Fibroblast of skin of abdomen (primary cell): ENCODE data around the gene SNRNP200. TPM values are rescaled to one million over a fixed set of nuclear protein-coding genes. Genes with fewer than 3 reads are reported as not detected.
A peak's percentile ranks its signal among the peaks of the same experiment; 100 is the strongest.

ENCODE experiments used
- DNase-seq: peaks from one replicate; pipeline ENCODE4 v3.0.0-alpha.2; 2013
- polyA plus RNA-seq, 2 experiments: library from polyadenylated mRNA; unstranded; fragments of 120-200 nt; gene quantifications; one replicate each; pipeline ENCODE4 v1.2.1, GENCODE V29; 2013; ENCODE audit not compliant: insufficient read length in 2 of 2

The SNRNP200 gene
- 112 TPM for polyA plus RNA-seq (2013, experiment 1 of 2; ENCODE audit: insufficient read length)
- polyA plus RNA-seq (2013, experiment 2 of 2; ENCODE audit: insufficient read length): 108 TPM

DNA sequence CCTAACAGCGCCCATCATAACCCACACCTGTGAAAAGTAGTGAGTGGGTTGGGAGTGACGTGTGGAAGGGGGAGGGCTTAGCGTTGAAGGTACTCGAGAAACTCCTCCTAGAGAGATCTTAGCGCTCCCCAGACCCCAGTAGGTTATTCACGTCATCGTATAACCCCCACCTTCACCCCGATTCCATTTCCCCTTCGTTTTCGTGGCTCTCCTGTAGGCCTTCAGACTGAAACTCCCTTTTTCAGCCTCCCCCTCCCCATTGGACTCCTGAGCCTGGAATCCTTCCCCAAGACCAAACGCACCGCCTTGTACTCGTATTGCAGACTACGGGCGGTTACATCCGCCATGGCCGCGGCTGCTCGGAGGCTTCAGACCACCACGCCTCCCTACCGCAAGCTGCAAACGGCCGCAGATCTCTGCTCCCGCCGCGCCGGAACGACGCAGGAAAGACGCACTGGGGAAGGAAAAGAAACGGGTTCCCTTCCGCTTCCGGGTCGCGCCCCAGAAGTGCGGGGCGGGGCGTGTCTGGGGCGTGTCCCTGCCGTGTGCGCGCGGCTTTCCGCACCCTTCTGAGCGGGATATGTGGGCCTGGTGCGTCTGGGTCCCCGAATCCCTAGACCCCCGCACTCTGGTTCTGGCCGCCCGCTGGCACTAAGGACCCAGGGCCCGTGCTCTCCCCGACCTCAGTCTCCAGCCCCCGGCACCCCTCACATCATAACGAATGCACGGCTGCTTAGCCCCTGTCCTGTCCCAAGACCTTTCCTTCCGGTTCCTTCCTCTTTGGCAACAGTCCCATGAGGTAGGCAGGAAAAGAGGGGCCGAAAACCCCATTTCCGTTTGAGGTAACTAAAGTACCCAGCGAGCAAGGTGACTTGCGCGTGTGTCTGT, at the start of gene SNRNP200:
Gene SNRNP200 (minus strand): TSS at position 456 of the 888 bp plus-strand sequence. CDS start 109 bp downstream, at position 347.
- peak; percentile 84 for DNase-seq

DNA sequence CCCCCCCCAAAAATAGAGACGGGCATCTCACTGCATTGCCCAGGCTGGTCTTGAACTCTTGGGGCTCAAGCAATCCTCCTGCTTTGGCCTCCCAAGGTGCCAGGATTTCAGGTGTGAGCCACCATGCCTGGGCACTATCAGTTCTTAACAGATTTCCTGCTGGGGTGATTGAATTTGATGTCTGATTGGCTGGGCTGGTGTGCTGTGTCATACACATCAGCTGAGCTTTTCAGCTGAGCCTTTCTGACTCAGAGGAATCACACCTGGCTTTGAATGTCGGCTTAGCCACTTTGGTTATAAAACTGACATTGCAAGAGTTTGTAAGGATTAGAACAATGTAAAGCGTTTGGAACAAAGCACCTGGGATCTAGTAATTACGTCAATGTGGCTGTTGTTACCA, 49.1 kb upstream of the SNRNP200 start:
- DNase-seq: no peak

DNA sequence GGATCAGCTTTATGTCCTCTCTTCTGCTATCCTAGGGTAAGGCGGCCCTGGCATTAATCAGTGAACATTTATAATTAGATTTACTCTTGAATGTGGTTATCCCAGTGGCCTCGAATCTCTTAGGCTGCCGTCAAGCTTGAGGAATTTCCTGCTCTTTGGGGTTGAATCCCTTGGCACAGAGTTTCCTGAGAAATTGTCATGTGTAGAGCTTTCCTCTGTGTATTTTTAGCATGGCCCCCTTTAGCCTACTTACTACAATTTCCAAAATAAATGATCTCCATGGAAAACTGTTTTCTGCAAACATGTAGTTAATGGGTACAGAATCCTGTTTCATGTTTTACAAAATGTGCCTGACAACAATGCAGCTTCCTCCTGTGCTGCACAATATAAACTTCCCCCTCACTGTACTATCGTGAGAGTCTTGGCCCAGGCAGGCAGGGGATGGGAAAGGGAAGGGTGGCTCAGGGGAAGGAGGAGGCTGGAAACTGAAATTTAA, 48.3 kb upstream of the SNRNP200 start:
- peak; percentile 16 for DNase-seq

DNA sequence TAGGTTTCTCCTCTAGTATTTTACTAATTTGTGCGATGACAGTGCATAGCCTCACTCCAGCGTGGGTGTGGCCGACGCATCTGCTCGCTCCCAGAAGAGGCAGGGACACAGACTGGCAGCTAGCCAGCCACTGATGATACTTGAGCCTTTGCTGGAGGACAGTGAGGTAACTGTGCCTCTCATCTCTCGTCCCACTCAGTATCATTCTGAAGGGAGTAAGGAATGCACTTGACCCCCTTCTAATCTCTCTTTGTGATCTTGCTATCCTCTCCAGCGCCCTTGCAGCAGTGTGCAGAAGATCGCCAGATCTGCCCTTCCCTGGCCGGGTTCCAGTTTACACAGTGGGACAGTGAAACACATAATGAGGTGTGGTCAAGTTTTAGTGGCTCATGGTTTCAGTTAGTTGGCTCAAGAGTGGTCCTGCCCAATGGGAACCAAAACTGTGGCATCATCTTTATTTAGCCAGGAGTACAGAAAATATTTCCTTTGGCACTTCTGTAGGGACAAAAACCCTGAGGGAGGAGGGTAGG, 47.8 kb upstream of the SNRNP200 start:
- DNase-seq: peak; percentile 13

DNA sequence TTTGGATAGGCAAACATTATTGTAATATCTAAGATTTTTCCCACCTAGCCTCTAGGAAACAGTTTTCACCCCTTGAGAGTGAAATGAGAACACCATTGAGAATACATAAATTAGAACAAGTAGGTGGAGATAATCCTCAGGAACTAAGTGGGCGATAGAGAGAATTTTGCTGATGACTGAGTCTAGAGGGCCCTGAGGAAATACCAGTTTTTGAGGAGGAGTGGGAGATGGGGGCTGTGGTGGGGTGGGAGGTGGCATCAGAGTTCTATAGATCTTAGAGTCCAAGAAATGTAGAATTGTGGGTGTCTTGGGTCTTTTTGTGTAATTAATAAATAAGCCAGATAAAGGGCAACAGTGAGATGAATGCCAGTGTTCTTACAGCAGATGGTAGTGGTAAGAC, 42.0 kb upstream of the SNRNP200 start:
- DNase-seq: no peak

DNA sequence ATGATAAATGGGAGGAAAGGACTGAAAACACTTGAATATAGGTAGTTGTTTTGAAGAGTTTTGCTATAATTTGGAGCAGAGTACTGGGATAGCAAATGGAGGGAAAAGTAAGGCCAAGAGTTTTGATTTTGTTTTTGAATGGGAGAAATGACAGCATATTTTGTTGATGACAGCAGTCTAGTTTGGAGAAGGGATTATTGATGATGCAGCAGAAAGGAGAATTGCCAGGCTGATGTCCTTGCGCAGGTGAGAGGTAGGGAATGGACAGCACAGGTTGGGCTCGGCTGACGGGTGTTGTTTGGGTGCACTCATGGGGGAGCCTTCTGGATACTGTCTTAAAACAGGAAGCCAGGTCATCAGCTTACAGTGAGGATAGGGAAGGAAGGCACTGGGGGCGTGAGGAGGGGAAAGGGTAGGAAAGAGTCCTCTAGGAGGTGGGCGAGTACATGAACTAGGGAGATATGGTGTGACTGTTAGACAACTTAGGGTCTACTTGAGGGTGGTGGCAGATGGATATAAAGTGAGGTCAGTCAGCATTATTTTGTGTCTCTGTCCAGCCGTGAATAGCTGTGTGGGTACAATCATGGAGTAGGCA, 40.6 kb upstream of the SNRNP200 start:
- no peak for DNase-seq

DNA sequence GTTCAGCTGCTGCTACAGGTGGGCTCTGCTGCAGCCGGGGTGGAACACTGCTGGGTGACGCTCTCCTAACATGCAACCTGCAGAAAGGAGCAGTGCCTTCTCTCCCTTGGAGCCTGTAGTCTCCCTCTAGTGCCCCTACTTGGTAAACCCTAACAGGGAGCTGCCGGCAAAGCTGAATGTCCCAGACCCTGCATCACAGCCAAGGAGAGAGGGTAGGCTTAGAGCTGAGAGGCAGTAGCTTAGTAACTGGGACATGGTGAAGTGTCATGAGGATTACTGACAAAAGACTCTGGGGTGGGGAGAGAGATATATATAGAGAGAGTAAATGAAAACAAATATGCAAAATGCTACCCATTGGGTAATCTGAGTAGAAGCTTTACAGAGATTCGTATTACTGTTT, 40.1 kb upstream of the SNRNP200 start:
- no peak for DNase-seq

DNA sequence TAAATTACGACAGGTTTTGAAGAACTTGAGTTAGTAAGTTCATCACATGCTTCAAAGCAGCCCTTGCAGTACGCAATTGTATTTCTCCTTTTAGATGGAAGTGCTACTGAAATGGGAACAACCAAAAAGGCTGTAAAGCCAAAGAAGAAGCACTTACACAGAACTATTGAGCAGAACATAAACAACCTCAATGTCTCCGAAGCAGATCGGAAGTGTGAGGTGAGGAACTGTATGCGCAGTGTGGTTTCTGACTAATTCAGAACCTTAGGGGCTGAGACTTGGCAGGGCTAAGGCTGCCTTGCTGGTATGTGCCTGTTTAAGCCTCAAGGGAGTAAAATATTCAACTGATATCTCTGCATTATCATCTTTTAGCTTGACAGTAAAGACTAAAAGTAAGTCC, 38.7 kb upstream of the SNRNP200 start:
- DNase-seq: no peak

DNA sequence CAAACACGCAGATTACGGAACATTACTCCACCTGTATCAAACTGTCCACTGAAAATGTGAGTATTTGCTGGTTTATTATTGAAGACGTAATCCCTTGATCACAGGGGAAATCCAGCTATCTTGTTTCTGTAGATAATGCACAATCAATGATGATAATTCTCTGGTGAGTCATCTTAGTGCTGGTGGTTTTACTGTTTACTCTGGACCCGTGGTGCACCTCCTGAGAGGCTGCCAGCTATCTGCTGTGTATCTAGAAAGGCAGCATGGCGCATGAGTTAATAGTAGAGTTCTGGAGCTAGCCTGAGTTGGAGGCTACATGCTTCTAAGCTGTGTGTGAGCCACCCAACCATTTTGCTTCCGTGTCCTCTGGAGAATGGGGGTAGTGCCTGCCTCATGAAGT, 36.7 kb upstream of the SNRNP200 start:
- peak; percentile 54 for DNase-seq

DNA sequence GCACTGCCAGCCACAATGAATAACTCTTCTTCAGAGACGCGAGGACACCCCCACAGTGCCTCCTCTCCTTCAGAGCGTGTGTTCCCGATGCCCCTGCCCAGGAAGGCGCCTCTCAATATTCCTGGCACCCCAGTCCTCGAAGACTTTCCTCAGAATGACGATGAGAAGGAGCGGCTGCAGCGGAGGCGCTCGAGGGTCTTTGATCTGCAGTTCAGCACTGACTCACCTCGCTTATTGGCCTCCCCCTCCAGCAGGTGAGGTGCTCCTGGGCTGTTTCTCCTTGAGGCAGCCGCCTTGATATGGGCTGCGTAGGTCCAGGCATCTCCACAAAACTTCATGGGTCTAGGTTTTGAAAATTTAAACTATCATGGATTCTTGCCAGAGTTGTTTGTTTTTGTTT, 36.3 kb upstream of the SNRNP200 start:
- DNase-seq: no peak

DNA sequence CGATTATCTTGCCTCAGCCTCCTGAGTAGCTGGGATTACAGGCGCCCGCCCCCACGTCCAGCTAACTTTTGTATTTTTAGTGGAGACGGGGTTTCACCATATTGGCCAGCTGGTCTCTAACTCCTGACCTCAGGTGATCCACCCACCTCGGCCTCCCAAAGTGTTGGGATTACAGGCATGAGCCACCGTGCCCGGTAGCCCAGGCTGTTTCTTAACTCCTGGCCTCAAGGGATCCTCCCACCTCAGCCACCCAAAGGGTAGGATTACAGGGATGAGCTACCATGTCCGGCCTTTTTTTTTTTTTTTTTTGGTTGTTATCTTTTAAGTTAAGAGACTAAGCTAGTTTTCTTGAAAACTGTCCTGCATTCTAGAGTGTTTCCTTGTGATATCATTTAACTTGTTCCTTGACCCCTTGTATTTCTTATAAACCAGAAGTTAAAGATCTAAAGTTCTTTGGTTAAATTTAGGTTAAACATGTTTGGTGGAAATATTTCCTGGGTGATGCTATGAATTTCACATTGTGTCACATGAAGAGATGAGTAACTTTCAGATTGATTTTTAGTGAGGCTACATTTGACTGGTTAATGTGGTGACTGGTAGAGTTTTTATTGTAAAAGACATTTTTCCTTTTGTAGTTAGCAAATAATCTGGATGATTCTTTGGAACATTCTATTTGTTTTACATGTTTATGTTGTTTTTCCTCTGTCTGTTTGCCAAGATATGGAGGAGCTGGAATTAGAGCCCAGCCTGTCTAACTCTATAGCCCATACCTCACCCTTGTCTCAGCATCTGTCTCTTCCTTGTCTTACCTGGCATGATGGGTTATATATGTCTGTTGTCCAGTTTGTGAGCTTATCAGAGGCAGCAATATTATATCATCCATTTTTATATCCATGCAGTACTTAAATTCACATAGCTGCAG, 35.4 kb upstream of the SNRNP200 start:
- DNase-seq: peak; percentile 8

DNA sequence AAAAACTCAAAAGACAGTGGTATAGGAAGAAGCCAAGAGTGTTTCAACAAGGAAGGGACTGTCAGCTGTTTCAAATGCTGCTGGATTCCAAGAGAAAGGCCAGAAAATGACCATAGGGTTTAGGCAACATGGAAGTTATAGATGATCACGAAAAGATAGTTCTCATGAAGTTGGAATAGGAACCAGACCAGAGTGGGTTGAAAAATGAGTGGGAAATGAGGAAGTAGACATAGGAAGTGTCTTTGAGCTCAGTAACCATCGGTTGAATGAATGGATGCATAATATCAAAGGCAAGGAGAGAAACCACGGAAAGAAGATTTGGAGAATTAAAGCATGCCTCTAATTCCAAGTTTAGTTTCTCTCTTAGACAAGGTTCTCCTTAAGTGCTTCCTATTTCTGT, 31.5 kb upstream of the SNRNP200 start:
- no peak for DNase-seq

DNA sequence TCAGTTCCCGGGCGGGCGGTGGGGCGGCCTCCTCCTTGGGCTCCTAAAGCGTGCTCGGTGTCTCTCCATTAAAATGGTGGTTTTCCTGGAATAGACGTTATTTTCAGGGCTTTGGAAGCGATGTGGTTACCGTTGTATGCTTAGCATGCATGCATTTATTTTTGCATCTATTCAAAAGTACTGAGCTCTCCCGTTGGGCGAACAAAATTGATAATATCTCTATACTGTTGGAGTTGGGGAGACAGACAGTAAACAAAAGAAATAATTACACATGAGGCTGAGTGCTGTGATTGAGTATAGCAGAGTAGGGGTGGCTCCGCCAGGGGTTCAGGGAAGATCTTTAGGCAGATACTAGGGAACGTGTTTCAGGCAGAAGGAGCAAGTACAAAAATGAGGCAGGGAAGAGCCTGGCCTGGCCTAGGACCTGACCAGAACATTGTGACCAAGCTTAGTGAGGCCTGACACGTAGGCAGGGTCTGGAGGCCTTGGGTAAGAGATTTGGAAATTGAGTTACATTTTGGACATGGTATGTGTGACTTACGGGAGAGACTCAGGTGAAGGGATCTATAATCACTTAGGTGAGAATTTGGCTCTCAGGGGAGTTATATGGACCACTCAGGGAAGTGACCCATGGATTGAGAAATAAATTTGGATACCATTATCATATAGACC, 30.9 kb upstream of the SNRNP200 start:
- DNase-seq: no peak

DNA sequence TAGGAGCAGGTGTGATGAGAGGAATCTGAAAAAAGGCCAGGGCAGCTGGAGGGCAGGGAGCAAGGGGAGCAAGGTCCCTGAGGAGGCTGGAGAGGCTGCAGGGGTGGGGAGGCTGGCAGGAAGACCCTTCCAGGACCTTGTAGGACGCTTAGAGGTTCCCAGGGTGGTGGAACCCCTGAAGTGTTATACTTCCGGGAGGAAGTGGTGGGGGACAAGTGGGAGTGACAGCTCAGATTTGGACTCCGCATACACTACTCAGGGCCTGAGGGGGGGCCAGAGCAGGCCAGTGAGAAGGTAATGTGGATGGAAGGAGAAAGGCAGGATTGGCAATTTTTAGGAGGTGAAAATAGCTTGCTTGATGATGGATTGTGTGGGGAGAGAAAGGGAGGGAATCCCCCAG, 28.4 kb upstream of the SNRNP200 start:
- no peak for DNase-seq

DNA sequence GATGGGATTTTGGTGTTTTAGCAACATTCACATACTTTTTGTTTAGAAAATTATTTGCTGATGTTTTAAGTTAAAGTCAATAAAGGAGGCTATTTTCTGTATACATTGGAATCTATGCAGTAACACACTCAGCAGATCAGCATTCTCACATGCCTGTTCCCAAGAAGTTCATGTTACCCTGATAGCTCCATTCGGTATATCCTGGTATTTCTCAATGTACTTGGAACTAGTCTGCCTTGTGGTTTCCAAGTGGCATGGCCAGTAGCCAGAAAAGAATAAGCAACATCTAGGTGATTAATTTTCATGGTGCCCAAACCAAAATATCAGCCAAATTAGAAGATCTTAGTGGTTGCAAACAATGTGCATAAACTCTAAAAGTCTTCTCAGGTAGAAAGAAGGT, 25.1 kb upstream of the SNRNP200 start:
- DNase-seq: peak; percentile 35

DNA sequence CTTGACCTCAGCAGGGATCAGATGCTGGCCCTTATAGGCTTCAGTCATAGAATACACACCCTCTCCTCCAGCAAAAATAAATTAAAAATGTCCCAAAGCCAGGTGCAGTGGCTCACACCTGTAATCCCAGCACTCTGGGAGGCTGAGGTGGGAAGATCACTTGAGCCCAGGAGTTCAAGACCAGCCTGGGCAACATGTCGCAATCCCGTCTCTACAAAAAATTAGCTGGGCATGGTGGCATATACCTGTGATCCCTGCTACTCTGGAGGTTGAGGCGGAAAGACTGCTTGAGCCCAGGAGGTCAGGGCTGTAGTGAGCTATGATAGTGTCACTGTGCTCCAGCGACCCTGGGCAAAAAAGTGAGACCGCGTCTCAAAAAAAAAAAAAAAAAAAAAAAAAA, 24.5 kb upstream of the SNRNP200 start:
- no peak for DNase-seq

DNA sequence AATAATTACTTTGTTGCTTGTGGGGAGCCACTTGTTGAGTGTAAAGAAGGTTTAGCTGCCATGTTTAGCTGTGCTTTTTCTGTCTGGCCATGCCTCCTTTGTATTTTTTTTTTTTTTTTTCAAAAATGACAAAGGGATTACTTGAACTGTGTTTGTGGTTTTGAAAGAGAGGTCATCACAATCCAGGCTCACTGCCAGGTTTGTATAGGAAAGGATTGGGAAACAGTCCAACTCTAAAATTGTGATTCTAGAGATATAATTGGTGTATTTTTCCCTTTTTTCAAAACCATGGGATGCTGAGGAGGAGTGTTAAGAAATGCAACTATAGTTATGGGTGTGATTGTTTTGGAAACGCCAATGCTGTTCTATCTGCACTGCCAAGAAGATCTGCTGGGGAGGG, 24.1 kb upstream of the SNRNP200 start:
- DNase-seq: peak; percentile 63

DNA sequence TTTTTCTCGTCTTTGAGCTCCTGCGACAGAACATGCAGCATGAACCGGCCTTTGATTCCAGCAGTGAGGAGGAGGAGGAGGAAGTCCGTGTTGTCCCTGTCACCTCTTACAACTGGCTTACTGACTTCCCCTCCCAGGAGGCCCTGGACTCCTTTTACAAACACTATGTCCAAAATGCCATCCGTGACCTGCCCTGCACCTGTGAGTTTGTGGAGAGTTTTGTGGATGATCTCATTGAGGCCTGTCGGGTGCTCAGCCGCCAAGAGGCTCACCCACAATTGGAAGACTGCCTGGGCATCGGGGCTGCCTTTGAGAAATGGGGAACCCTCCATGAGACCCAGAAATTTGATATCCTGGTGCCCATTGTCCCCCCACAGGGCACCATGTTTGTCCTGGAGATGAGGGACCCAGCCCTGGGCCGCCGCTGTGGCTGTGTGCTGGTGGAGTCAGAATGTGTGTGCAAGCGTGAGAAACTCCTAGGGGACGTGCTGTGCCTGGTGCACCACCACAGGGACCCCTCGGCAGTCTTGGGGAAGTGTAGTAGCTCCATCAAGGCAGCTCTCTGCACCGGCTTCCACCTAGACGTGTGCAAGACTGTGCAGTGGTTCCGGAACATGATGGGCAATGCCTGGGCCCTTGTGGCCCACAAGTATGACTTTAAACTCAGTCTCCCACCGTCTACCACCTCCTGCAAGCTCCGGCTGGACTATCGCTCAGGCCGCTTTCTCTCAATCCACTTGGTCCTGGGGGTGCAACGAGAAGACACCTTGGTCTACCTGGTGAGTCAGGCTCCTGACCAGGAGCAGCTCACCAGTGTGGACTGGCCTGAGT, 21.9 kb upstream of the SNRNP200 start:
- no peak for DNase-seq

DNA sequence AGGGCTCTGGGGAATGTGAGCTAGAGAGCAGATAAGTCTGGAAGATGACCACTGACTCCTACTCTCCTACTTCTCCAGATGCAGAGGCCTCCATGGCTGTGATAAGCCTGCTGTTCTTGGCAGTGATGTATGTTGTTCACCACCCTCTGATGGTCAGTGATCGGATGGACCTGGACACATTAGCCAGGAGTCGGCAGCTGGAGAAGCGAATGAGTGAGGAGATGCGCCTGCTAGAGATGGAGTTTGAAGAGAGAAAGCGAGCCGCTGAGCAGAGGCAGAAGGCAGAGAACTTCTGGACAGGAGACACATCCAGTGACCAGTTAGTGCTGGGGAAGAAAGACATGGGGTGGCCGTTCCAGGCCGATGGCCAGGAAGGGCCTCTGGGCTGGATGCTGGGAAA, 21.2 kb upstream of the SNRNP200 start:
- DNase-seq: no peak

DNA sequence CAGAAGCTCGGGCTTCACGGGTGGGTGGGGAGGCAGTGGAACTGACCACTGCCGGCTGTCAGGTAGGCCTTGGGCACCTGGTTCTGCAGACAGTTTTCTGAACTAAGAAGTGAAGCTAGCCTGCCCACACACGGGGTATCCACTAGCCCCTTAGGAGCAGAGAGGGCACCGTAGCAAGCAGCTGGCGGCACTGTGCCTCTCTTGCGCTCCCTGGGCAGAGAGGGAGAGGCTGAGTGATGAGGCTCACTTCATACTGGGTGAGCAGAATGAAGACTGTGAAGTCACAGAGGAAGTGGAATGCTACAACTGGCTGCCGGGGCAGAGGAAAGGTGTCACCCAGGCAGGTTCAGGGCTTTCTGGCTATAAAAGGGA, 20.5 kb upstream of the SNRNP200 start:
- no peak for DNase-seq
